Activated CD4-positive, alpha-beta T cell treated with anti-CD3 and anti-CD28 coated beads for 4 hours (primary cell): Measurements from ENCODE around the gene SNRPN.
A peak's percentile ranks its signal among the peaks of the same experiment; 100 is the strongest.
"Not testable (repeated sequence)": the region's sequence is repeated elsewhere in the genome, so short reads cannot be mapped to it uniquely, and the experiment has no call there.

Experiments
- DNase-seq, 2 donors: peaks; one replicate each; pipeline ENCODE4 v3.0.0-alpha.2; 2020

The SNRPN gene

DNA sequence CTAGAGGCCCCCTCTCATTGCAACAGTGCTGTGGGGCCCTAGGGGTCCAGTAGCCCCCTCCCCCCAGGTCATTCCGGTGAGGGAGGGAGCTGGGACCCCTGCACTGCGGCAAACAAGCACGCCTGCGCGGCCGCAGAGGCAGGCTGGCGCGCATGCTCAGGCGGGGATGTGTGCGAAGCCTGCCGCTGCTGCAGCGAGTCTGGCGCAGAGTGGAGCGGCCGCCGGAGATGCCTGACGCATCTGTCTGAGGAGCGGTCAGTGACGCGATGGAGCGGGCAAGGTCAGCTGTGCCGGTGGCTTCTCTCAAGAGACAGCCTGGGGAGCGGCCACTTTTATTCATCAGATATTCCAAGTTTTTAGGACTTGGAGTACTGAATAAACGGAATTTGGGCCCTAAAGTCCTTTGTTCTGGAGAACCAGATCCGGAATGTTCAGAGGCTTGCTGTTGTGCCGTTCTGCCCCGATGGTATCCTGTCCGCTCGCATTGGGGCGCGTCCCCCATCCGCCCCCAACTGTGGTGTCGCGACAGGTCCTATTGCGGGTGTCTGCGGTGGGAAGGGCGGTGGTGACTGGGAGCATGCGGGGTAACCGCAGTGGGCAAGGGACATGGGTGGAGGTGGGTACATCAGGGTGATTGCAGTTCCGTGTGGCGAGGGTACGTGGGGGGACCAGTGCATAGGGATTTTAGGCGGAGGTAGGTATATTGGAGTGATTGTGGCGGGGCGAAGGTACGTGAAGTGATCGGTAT lies at the start of gene SNRPN, which contains the start of gene SNURF:
Gene SNRPN (plus strand): TSS at position 205 of the 748 bp plus-strand sequence. CDS start 19,467 bp downstream, outside the sequence.
Gene SNURF (plus strand): TSS at position 205 of the 748 bp plus-strand sequence. CDS start 62 bp downstream, at position 267.
- DNase-seq, result peak; percentile 53 to 61

DNA sequence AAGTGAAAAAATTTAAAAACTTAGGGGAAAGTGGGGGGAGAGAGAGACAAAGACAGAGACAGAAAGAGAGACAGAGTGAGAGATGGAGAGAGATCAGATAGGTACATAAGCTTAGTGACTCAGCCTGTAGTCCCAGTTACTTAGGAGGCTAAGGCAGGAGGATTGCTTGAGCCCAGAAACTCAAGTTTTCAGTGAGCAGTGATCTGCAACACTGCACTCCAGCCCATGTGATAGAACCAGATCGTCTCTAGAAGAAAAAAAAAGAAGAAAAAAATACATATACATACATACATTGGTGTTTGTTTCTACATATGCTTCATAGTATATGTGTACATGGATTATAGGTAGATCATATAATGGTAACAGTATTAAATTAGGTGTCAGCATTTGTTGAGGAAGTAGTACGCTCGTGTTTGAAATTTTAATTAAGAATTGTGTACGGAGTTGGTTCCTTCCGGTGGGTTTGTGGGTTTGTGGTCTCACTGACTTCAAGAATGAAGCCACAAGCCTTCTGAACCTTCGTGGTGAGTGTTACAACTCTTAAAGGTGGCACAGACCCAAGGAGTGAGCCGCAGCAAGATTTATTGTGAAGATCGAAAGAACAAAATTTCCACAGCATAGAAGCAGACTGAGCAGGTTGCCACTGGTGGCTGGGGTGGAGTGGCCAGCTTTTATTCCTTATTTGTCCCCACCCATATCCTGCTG lies 38.3 kb upstream of the SNRPN start:
- DNase-seq, result no peak

DNA sequence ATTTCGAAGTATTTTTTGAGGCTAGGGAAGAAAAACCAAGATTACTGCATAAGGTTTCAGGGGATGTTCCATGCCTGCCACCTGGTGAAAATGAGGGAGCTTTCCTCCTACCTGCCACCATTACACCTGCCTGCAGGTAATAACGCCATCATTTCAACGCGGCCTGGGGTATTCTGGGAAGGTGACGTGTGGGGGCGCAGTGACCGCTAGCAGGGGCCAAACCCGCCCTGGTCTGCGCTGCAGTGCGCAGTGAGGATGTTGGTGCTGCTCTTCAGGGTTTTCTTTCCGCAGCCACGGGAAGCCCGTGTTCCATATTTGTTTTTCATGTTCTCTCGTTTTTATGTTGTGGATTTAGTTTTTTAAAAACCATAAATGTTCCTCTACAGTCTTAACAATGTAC lies 37.4 kb upstream of the SNRPN start:
- DNase-seq, result no peak

DNA sequence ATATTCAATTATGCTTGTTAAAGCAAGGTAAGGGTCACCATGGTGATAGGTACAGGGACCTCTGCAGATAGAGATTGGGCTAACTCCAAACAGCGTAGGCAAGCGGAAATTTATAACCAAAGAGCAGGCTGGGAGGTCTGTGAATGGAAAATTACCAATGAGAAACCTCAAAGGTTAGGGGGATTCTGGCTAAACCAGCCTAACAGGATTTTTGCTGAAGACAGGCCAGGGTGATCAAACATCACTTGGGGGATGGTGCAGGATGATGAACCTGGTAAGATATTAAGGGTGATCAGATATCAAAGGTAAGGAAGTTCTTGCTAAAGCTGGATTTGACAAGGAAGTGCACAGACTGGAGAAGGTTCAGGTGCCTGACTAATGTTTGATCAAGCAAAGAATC lies 35.3 kb upstream of the SNRPN start:
- DNase-seq, result no peak

DNA sequence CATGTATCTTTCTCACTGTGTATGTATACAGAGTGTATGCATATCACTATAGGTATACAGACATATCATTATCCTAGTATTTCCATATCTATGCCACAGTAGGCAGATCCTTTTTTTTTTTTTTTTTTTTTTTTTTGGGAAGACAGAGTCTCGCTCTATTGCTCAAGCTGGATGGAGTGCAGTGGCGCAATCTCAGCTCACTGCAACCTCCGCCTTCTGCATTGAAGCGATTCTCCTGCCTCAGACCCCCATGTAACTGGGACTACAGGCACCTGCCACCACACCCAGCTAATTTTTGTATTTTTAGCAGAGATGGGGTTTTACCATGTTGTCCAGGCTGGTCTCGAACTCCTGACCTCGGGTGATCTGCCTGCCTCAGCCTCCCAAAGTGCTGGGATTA lies 32.0 kb upstream of the SNRPN start:
- DNase-seq, result not testable (repeated sequence)

DNA sequence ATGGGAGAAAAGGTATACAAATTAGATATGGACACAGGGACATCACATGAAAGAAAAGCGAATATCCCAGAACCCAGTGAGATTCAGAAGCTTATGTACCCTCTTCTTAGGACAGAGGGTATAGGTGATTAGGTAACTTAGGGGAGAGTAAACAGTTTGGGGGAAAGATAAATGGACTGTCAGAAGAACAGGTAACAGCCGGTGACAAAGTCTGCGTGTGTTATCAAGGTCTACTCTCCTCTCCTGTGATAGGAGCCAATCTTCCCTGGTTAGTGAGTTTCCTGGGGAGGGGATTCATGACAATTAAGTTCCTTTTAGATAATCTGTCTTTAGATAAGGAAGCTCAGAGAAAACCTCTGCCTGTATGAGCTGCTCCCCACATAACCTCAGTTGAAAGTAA lies 30.6 kb upstream of the SNRPN start:
- DNase-seq, result no peak

DNA sequence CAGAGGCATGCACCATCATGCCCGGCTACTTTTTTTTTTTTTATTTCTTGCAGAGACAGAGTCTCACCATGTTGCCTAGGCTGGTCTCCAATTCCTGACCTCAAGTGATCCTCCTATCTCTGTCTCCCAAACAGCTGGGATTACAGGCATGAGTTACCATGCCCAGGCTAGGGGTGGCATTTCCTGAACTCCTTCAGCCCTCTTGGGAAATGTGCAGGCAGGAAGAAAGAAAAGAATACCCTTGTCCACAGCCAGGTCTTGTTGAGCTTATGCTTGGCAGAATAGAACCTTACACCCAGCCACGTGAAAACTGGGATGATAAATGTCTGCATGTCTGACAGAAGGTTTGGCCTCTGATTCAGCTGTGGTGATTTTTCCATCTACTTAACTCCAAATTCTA lies 30.2 kb upstream of the SNRPN start:
- no peak for DNase-seq

DNA sequence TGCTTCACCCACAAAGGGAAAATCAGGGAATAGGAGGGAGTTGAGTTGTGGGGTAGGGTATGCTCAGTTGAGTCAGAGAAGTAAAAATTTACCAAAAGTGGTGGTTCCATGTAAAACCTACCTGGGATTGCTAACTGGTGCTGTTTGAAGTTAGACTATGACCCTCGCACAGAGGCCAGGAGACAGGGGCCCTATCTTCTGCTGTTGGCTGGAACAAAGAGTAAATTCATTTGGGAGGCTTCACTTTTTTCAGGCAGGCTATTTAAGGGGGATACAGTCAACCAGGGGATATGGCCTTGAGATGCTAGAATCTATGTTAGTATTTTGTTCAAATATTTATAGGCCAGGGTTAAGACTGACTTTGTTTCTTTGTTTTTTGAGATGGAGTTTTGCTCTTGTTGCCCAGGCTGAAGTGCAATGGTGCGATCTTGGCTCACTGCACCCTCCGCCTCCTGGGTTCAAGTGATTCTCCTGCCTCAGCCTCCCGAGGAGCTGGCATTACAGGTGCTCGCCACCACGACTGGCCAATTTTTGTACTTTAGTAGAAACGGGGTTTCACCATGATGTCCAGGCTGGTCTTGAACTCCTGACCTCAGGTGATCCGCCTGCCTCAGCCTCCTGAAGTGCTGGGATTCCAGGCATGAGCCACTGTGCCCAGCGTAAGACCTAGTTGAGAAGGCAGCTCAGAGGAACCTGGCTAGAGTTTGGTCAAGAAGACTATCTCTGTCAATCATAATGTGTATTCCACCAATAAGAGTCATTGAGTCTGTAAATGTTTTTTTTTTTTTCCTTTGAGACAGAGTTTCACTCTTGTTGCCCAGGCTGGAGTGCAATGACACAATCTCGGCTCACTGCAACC lies 22.7 kb upstream of the SNRPN start:
- DNase-seq, result not testable (repeated sequence)

DNA sequence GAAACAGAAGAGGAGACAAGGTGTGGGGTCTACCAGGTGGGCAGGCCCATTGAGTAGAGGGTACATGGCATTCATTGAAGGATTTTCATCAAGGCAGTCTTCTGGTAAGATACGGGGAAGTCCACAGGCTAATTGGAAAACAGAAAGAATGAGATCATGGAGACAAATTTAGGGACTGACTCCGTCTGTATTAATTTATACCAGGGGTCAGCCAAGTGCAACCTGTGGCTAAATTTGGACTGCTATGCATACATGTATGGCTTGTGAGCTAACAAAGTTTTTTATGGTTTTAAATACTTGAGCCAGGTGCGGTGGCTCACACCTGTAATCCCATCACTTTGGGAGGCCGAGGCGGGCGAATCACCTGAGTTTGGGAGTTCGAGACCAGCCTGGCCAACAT lies 21.1 kb upstream of the SNRPN start:
- no peak for DNase-seq

DNA sequence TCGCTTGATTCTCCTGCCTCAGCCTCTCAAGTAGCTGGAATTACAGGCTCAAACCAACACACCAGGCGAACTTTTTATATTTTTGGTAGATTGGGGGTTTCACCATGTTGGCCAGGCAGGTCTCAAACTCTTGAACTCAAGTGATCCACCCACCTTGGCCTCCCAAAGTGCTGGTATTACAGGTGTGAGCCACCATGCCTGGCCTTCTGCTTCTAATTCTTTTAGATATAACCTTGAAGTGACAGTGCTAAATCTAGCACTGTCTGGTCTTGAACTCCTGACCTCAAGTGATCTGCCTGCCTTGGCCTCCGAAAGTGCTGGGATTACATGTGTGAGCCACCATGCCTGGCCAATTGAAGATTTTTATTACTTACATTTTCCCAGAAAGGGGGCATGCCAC lies 16.6 kb upstream of the SNRPN start:
- DNase-seq, result not testable (repeated sequence)

DNA sequence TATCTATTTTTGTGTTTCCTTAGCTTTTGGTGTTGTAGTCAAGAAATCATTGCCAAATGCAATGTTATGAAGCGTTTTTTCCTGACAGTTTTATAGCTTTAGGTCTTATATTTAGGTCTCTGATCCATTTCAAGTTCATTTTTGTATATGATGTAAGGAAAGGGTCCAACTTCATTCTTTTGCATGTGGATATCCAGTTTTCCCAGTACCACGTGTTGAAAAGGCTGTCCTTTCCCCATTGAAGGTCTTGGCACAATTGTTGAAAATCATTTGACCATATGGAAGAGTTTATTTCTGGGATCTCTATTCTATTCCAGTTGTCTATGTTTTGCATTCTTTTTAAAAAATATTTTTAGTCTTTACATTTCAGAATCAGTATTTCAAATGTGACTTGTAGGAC lies 14.6 kb upstream of the SNRPN start:
- DNase-seq, result no peak

DNA sequence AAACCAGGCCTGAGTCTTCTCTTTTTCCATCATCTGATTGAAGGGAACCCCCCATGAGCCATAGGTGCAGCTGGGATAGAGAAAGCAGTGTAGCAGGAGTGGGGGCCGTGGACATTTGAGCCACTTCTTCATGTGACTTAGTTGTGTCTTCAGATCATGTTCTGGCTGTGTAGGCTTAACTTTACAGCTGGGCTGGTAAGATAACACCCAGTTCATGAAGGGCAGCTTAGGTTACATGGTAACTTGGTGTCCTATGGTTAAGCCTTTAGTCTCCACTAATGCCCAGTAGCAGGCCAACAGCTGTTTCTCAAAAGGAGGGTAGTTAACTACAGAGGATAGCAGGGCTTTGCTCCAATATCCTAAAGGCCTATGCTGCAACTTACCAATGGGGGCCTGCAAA lies 11.4 kb upstream of the SNRPN start:
- no peak for DNase-seq

DNA sequence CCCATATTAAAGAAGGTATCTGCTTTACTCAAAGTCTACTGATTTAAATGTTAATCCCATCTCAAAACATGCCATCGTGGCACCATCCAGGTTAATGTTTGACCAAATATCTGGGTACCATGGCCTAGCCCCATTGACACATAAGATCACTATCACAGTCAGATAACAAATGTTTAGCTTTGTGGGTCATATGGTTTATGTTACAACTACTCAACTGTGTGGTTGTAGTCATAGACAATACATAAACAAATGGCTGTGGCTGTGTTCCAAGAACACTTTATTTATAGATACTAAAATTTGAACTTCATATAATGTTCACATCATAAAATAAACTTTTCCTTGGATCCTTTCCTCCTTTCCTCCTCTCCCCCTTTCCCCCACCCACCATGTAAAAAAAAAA lies 9.8 kb upstream of the SNRPN start:
- DNase-seq, result no peak

DNA sequence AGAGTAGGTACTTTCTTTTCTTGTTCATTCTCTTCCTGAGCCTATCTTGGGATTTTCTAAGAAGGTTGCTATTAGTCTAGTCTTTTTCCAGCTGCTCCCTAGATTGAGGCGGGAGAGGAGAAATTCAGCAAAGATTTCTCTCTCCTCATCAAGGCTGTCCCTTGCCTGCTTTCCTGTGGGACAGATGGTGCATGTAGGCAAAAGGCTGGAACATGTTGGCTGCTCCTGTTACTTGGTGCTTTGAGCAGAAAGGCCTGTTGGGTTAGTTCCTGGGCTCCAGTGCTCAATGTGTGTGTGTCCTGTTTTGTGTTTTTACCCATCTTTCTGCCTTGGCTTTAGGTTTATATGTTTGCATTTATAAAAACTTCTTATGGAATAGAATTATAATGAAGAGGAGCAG lies 9.1 kb upstream of the SNRPN start:
- DNase-seq, result no peak

DNA sequence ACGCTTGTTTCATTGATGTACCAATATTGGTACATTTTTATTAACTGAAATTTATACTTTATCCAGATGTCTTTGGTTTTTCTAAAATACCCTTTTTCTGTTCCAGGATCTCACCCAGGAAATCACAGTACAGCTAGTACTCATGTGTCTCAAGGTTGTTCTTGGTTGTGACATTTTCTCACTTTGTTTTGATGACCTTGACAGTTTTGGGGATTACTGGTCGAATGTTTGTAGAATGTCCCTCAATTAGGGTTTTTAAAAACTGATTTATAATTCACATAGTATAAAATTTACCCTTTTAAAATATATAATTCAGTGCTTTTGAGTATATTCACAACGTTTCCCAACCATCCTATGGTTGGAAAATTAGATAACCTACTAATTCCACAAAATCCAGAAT lies 6.3 kb upstream of the SNRPN start:
- no peak for DNase-seq

DNA sequence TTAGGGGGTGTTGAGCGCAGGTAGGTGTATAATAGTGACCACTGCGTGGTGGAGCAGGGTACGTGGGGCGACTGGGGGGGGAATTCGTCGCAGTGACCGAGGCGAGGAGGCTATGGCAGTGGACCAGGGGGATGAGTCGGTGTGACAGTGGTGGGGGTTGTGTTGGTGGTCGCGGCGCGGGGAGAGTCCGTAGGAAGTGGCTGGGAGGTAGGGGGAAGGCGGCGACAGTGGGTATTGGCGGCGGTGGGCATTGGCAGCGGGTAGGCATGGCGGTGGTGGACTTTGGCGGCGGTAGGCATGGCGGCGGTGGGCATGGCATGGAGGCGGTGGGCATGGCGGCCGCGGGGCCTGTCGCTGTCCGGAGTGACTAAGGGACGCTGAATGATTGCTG lies 739 bp downstream of the SNRPN start:
- DNase-seq, result peak; percentile 1 to 2

DNA sequence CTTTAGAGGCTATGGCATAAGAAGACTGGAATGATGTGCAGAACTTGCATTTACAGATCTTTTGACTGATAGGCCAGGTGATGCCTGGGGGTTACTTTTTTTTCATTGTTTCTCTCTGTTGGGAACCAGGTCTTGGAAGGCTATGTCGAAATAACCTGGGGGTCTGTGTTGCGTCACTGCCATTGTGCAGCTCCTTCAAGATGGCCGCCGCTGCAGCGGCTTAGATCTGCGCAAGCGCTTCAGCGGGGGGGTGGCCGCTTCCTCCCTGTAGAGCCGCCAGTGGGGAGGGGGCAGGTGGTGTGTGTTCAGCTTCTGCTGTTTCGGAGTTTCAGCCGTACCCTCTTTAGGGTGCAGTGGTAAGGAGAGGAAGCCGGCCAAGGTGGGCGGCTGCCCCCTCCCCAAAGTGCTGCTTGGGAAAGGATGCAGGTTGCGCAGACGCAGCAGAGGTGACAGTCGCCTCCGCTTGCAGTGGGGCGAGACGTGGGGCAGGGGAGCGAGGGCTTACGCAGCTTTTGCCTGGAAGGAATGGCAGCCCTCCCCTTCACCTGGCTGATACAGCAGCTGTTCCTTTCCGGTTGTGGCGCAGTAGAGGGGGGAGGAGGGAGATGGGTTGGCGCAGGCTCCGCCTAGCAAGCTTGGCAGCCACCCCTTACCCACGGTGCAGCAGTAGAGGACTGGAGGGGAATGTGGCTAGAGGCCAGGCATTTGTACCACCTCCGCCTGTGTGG lies 1.5 kb downstream of the SNRPN start:
- DNase-seq, result peak; percentile 44 to 69

DNA sequence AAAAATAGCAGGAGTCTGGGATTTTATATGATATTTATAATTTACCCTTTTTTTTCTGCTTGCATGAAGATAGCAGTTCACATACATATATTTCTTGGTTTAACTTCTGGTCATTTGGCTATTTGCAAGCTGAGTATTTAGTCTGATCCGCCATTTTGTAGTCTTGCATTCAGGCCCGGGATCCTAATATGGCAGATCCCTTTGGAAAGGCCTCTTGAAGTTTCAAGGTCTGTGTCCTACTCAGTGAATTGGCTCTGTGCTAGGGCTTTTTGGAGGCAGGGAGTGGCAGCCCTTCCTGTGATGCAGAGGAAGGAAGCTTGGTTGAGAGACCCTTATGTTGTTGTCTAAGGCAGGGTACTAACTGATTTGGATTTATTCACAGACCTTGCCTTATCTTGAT lies 2.9 kb downstream of the SNRPN start:
- no peak for DNase-seq

DNA sequence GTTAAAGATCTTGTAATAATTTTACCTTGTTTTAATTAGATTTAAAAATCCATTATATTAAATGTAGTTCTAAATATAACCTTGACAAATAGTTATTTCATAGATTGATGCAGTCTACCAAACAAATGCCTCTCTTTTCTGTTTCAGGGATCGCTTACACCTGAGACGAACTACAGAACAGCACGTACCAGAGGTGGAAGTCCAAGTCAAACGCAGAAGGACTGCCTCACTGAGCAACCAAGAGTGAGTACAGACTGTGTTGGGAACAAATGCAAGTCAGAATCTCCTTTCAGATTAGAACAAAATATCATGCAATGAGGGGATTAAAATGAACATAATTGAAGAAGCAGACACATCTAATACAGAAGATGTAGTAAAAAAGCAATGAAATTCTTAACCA lies 7.2 kb downstream of the SNRPN start:
- no peak for DNase-seq

DNA sequence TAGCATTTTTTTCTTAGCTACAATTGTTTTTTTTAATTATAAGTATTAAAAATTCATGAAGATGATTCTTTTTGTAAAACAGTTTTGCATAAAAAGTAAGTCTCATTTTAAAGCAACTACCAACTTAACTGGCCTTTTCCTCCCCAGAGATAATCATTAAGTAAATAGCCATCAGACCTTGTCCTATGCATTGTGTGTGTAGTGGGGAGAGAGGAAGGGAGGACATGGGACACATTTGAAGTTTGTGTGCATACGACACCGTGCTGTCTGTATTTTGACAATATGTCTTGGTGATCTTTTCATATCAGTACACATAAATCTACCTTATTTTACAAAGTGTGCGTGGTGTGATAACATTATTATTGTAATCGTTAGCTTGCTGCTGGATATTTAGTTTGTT lies 8.1 kb downstream of the SNRPN start:
- no peak for DNase-seq

DNA sequence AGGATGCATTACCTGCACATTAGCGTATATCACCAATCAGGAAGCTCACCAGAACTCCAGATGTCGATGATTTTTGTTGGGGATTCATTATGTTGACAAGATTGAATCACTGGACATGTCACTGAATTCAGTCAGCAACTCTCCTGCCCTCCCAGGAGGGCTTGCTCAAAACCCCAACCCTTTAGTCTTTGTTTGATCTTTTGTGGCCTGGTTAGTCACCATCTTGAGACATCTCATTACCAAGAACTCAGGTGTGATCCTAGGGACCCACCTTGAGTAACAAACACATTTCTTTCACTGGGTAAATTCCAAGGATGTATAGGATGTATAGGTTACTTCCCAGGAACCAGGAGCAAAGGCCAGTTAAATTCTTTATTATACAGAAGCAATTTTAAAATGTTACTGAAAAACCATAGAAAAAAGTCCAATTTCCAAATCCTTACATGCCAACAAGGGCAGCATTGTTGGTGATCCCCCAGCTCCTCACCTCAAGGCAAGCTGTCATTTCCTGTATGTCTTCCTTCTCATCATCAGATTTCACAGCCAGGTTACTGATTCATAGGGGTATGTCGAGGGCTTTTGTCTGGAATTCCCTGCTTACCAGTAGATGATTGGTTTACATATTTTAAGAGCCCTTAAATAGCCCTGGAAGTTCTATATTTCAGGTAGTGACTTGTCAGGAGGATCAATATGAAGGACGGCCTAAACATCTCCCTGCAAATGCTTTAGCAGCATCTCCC lies 11.7 kb downstream of the SNRPN start:
- no peak for DNase-seq

DNA sequence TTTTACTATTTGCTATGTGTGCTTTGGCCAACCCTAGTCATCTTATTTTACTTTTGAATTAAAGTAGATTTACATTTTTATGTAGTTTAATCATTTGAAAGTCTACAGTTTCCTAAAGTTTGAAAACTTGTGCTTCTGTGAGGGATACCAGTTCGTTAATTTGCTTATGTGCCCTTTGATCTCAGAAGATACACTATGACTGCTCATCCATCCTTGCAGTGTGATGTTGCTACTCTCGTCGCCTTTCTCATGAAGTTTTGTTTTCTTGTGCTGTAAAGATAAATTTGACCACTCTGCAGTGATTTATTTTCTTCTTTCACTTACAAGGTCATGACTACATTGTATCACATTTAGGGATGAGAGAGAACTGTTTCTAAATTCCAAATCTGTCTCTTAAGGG lies 16.3 kb downstream of the SNRPN start:
- no peak for DNase-seq
